Measurements from ENCODE around the gene MTX1. TPM values are rescaled to one million over a fixed set of nuclear protein-coding genes. Genes with fewer than 3 reads are reported as not detected.

MTX1 gene
- polyA plus RNA-seq, 1 donor (not counting 4 experiments of a cell fraction or from before 2014, with no cell fraction given) = 43.4 TPM

DNA sequence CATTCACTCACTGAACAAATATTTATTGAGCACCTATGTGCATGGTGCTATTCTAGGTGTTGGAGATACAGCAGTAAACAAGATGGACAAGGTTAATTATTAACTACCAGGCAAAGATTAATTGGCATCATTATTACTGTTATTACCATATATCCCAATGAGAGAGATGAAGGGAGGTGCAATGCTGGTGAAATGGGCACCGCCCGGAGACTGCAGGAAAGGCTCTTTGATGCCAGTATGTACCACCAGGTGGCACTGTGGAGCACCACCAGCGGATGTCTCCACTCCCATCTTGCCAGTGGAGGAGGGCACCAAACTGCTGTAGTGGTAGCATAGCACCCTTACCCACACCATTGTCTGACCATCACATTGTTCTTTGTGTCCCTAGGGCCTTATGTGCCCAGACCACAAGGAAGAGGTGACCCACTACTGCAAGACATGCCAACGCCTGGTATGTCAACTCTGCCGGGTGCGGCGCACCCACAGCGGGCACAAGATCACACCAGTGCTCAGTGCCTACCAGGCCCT is 31.9 kb upstream of the MTX1 start:
- no peak overlapping the region for H3K27ac ChIP-seq (ENCODE audit: control insufficient read depth, insufficient read depth, low read length)

DNA sequence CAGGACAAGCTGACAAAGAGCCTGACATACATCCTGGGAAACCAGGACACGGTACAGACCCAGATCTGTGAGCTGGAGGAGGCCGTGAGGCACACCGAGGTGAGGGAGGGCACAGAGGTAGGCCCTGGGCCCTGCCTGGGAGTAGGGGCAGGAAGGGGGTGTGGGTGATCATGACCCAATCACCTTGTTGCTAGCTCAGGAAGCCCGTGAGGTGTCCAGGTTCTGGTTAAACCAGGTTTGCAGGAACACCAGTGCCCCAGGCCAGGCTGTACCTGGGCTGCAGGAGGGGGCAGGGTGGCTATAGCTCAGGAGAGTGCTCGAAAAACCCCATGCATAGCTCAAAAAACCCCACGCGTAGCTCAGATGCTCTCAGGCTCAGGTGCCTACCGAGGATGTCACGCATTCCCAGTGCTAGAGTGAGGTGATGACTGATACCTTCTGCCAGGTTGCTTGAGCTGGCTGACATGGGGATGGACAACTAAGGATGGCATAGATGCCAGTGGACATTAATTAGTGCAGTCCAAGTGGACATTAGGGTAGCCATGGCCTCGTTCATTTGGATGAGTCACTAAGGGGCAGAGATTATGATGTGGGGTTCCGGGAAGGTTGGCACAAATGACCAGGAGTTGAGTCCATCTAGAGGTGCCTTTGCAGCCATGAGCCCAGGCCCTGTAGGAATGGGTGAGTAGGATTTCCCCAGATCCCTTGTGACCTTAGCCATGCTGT is 31.1 kb upstream of the MTX1 start:
- Histone ChIP-seq H3K79me2 (ENCODE audit: control insufficient read depth, insufficient read depth, low read length) (peaks cover 7% of the 10 kb centered on the region), H3K27ac (ENCODE audit: control insufficient read depth, insufficient read depth, low read length) (no peak overlapping the region), H2AFZ (ENCODE audit: control insufficient read depth, low read length) (no peak overlapping the region), H3K4me2 (ENCODE audit: control insufficient read depth, extremely low read depth, insufficient read depth, low read depth, low read length) (no peak overlapping the region), H3K27me3 (ENCODE audit: control insufficient read depth, extremely low read depth, insufficient read depth, low read length) (no peaks in the 10 kb centered on the region), H3K36me3 (ENCODE audit: control insufficient read depth in 2 of 2, extremely low read depth in 1 of 2, insufficient read depth in 2 of 2, low read length in 2 of 2) (peaks cover 4 to 10% of the 10 kb centered on the region in 2 experiments), H3K9me3 (ENCODE audit: control insufficient read depth, low read depth, low read length) (no peaks in the 10 kb centered on the region), H3K4me3 (ENCODE audit: control insufficient read depth in 2 of 3, extremely low read depth in 1 of 3, insufficient read depth in 2 of 3, low read depth in 1 of 3, low read length in 3 of 3) (no peak overlapping the region), H4K20me1 (ENCODE audit: control insufficient read depth, extremely low read depth, insufficient read depth, low read length) (no peaks in the 10 kb centered on the region), H3K9me1 (ENCODE audit: control insufficient read depth, extremely low read depth, insufficient read depth, low read length) (no peaks in the 10 kb centered on the region), H3K9ac (ENCODE audit: control insufficient read depth, extremely low read depth, insufficient read depth, low read length) (no peak overlapping the region), H3K4me1 (ENCODE audit: control insufficient read depth, extremely low read depth, insufficient read depth, low read length) (peaks cover 16% of the 10 kb centered on the region)
- no peak for TF ChIP-seq EZH2 (IDR thresholded peaks at IDR 0.05; ENCODE audit: low read length)
- TF ChIP-seq, protein P1, sequence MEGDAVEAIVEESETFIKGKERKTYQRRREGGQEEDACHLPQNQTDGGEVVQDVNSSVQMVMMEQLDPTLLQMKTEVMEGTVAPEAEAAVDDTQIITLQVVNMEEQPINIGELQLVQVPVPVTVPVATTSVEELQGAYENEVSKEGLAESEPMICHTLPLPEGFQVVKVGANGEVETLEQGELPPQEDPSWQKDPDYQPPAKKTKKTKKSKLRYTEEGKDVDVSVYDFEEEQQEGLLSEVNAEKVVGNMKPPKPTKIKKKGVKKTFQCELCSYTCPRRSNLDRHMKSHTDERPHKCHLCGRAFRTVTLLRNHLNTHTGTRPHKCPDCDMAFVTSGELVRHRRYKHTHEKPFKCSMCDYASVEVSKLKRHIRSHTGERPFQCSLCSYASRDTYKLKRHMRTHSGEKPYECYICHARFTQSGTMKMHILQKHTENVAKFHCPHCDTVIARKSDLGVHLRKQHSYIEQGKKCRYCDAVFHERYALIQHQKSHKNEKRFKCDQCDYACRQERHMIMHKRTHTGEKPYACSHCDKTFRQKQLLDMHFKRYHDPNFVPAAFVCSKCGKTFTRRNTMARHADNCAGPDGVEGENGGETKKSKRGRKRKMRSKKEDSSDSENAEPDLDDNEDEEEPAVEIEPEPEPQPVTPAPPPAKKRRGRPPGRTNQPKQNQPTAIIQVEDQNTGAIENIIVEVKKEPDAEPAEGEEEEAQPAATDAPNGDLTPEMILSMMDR (optimal IDR thresholded peaks at IDR 0.05 in 1 of 3, IDR thresholded peaks at IDR 0.05 in 1 of 3, conservative IDR thresholded peaks at IDR 0.05 in 1 of 3; ENCODE audit: extremely low read depth in 1 of 3, insufficient read depth in 2 of 3, low read length in 3 of 3) = no peak
- dilution Hi-C loops (cut with MboI; ENCODE audit: extremely low pct_ligation_motif_present, low sequenced_read_pairs) = no loop called here
- DNase-seq (ENCODE audit: low read depth, low spot score) (no peak), FAIRE-seq (no peak)

More for the DNA sequence above, 31.9 kb upstream of the MTX1 start:
- peaks cover 14% of the 10 kb centered on the region for H3K79me2 ChIP-seq (ENCODE audit: control insufficient read depth, insufficient read depth, low read length)
- no peaks in the 10 kb centered on the region for H3K27me3 ChIP-seq (ENCODE audit: control insufficient read depth, extremely low read depth, insufficient read depth, low read length)
- peak; percentile 78 for FAIRE-seq
- TF ChIP-seq EZH2 (IDR thresholded peaks at IDR 0.05; ENCODE audit: low read length) = no peak
- TF ChIP-seq, protein P1 (optimal IDR thresholded peaks at IDR 0.05 in 1 of 3, IDR thresholded peaks at IDR 0.05 in 1 of 3, conservative IDR thresholded peaks at IDR 0.05 in 1 of 3; ENCODE audit: extremely low read depth in 1 of 3, insufficient read depth in 2 of 3, low read length in 3 of 3) = peak; percentile 95 to 99 (median 98)
- H3K9me3 ChIP-seq (ENCODE audit: control insufficient read depth, low read depth, low read length) = no peaks in the 10 kb centered on the region
- no peaks in the 10 kb centered on the region for H3K9me1 ChIP-seq (ENCODE audit: control insufficient read depth, extremely low read depth, insufficient read depth, low read length)
- H2AFZ ChIP-seq (ENCODE audit: control insufficient read depth, low read length) = no peak overlapping the region
- peaks cover 23% of the 10 kb centered on the region for H3K4me1 ChIP-seq (ENCODE audit: control insufficient read depth, extremely low read depth, insufficient read depth, low read length)
- H4K20me1 ChIP-seq (ENCODE audit: control insufficient read depth, extremely low read depth, insufficient read depth, low read length) = no peaks in the 10 kb centered on the region
- peak overlapping the region; percentile 9 for H3K9ac ChIP-seq (ENCODE audit: control insufficient read depth, extremely low read depth, insufficient read depth, low read length)
- H3K36me3 ChIP-seq (ENCODE audit: control insufficient read depth in 2 of 2, extremely low read depth in 1 of 2, insufficient read depth in 2 of 2, low read length in 2 of 2) = peaks cover 4 to 10% of the 10 kb centered on the region in 2 experiments
- DNase-seq (ENCODE audit: low read depth, low spot score) = no peak
- dilution Hi-C loops (cut with MboI; ENCODE audit: extremely low pct_ligation_motif_present, low sequenced_read_pairs) = no loop called here
- no peak overlapping the region for H3K4me3 ChIP-seq (ENCODE audit: control insufficient read depth in 2 of 3, extremely low read depth in 1 of 3, insufficient read depth in 2 of 3, low read depth in 1 of 3, low read length in 3 of 3)
- H3K4me2 ChIP-seq (ENCODE audit: control insufficient read depth, extremely low read depth, insufficient read depth, low read depth, low read length) = no peak overlapping the region

Measured in keratinocyte (primary cell).